Measurements from ENCODE around the gene HELLS.

DNA sequence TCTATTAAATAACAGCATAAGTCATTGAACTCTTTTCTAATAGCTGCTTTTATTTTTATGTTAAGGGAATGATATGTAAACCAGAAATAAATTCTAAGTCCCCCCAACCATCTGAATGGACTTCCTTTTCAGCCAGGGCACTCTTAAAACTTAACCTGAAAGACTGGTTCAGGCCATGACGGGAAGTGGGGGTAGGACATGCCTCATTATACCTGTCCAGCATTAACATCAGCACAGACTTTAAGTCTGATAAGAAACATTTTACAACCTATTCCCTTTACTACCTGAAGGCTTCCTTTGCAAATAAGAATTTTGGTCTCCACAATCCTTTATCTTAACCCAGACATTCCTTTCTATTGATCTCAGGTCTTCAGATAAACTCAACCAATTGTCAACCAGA is 81.9 kb downstream of the HELLS start:
- no peak for TF ChIP-seq CEBPB (IDR thresholded peaks at IDR 0.05; ENCODE audit: low read depth, low read length)
- no peak for TF ChIP-seq CTCF (conservative IDR thresholded peaks at IDR 0.05; ENCODE audit: low read depth, low read length)
- no peak for TF ChIP-seq POLR2A (IDR thresholded peaks at IDR 0.05; ENCODE audit: low read depth, low read length)
- no peak for TF ChIP-seq MAZ (IDR thresholded peaks at IDR 0.05; ENCODE audit: borderline replicate concordance, low read depth, low read length)
- TF ChIP-seq RFX5 (IDR thresholded peaks at IDR 0.05; ENCODE audit: low read depth, low read length): no peak
- no peak for TF ChIP-seq SMC3 (IDR thresholded peaks at IDR 0.05; ENCODE audit: low read depth, low read length)
- TF ChIP-seq BHLHE40 (IDR thresholded peaks at IDR 0.05; ENCODE audit: low read depth, low read length): no peak
- TF ChIP-seq, protein P1, sequence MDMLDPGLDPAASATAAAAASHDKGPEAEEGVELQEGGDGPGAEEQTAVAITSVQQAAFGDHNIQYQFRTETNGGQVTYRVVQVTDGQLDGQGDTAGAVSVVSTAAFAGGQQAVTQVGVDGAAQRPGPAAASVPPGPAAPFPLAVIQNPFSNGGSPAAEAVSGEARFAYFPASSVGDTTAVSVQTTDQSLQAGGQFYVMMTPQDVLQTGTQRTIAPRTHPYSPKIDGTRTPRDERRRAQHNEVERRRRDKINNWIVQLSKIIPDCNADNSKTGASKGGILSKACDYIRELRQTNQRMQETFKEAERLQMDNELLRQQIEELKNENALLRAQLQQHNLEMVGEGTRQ (IDR thresholded peaks at IDR 0.05; ENCODE audit: low read depth, low read length): no peak
- no peak for TF ChIP-seq RAD21 (IDR thresholded peaks at IDR 0.05; ENCODE audit: low read length)
- TF ChIP-seq MXI1 (IDR thresholded peaks at IDR 0.05; ENCODE audit: borderline replicate concordance, low read depth, low read length): no peak

All from IMR-90 (cell line).